ENCODE measurements around the gene ETV2.
"Not testable (repeated sequence)": the region's sequence is repeated elsewhere in the genome, so short reads cannot be mapped to it uniquely, and the experiment has no call there.

Gene ETV2

GRCh38 chr19:35671818-35672217 lies 30.3 kb downstream of the ETV2 start:
- no peak overlapping the region for H3K4me3 ChIP-seq (replicated peaks; ENCODE audit: low read depth, low read length)
- TF ChIP-seq CTCF (IDR thresholded peaks at IDR 0.05; ENCODE audit: low read length, missing control alignments), result no peak
- peak; percentile 56 for DNase-seq (ENCODE audit: low read depth)

GRCh38 chr19:35673121-35673804 lies 31.7 kb downstream of the ETV2 start:
- H3K4me3 ChIP-seq (replicated peaks; ENCODE audit: low read depth, low read length), result peak overlapping the region; percentile 48
- peak; percentile 40 for DNase-seq (ENCODE audit: low read depth)
- no peak for TF ChIP-seq CTCF (IDR thresholded peaks at IDR 0.05; ENCODE audit: low read length, missing control alignments)

- TF ChIP-seq CTCF (IDR thresholded peaks at IDR 0.05; ENCODE audit: low read length, missing control alignments), result no peak
- H3K4me3 ChIP-seq (replicated peaks; ENCODE audit: low read depth, low read length), result no peak overlapping the region
- DNase-seq (ENCODE audit: low read depth), result no peak
Measured at GRCh38 chr19:35675589-35676140, 34.1 kb downstream of the ETV2 start.

- H3K4me3 ChIP-seq (replicated peaks; ENCODE audit: low read depth, low read length), result no peak overlapping the region
- no peak for TF ChIP-seq CTCF (IDR thresholded peaks at IDR 0.05; ENCODE audit: low read length, missing control alignments)
- no peak for DNase-seq (ENCODE audit: low read depth)
Measured at GRCh38 chr19:35689836-35690235, 48.3 kb downstream of the ETV2 start.

- DNase-seq (ENCODE audit: low read depth); H3K4me3 ChIP-seq (replicated peaks; ENCODE audit: low read depth, low read length): not testable (repeated sequence)
Measured at GRCh38 chr19:35691106-35691505, 49.6 kb downstream of the ETV2 start.

GRCh38 chr19:35692010-35692409 lies 50.5 kb downstream of the ETV2 start:
- no peak overlapping the region for H3K4me3 ChIP-seq (replicated peaks; ENCODE audit: low read depth, low read length)
- no peak for DNase-seq (ENCODE audit: low read depth)
- no peak for TF ChIP-seq CTCF (IDR thresholded peaks at IDR 0.05; ENCODE audit: low read length, missing control alignments)

- DNase-seq (ENCODE audit: low read depth), result no peak
- H3K4me3 ChIP-seq (replicated peaks; ENCODE audit: low read depth, low read length), result no peak overlapping the region
- no peak for TF ChIP-seq CTCF (IDR thresholded peaks at IDR 0.05; ENCODE audit: low read length, missing control alignments)
Measured at GRCh38 chr19:35693422-35693821, 51.9 kb downstream of the ETV2 start.
